K562 (cell line): ENCODE measurements around the gene ARID5B. TPM values are rescaled to one million over a fixed set of nuclear protein-coding genes. Genes with fewer than 3 reads are reported as not detected.

ENCODE experiments used
- ATAC-seq: fragments of 200-7000 bp; cut with Tn5 transposase; 3 replicates; pipeline ENCODE4 v1.9.1; 2020; ENCODE audit warnings: moderate library complexity
- BruUV-seq: library from RNA; stranded (reverse); fragments of 400-500 nt; replicated peaks from 2 replicates; lab custom pipeline; 2021; lab: Mats Ljungman, UMichigan
- CTCF ChIA-PET: fragments of 300-600 bp; formaldehyde crosslinking; extraction: SDS; loops from one replicate; lab custom pipeline; 2021; ENCODE audit warnings: low intra/inter-chr PET ratio; lab: Yijun Ruan, JAX
- POLR2A ChIA-PET: fragments of 300-600, 350-650 bp; sonication (Branson Sonifier 250); formaldehyde crosslinking; extraction: SDS; loops from one replicate; lab custom pipeline; 2021; ENCODE audit warnings: antibody characterized with exemption, inconsistent platforms; lab: Yijun Ruan, JAX
- DNase-seq, 4 experiments: peaks; one replicate each; pipeline versions ENCODE4 v3.0.0 to v3.0.0-alpha.2; 2011 to 2018; ENCODE audit warnings: low spot score in 3 of 4, mixed read lengths in 3 of 4; ENCODE audit errors: extremely low read depth in 1 of 4
- FAIRE-seq: peaks from 2 replicates; lab custom pipeline; 2011; peaks lifted over from hg19 to GRCh38; lab: Jason Lieb, UNC
- H2AFZ ChIP-seq: 2 replicates; pipeline ENCODE4 v1.6.0; 2011; ENCODE audit warnings: low read depth, low read length, control low read depth, inconsistent platforms
- H3K27ac ChIP-seq: fragments of 200-600 bp; 3 replicates; pipeline ENCODE4 v1.8.0; 2011; ENCODE audit warnings: low read depth, mild to moderate bottlenecking, control low read depth, inconsistent platforms, low read length, moderate library complexity, mixed read lengths; ENCODE audit errors: extremely low read depth
- H3K27me3 ChIP-seq, 2 experiments: fragments of 300-600 bp in 1 of 2; 2 replicates in 1 of 2; 3 replicates in 1 of 2; pipeline versions ENCODE4 v1.6.0 to v1.8.0; 2011; ENCODE audit warnings: inconsistent platforms in 2 of 2, low read length in 2 of 2, mild to moderate bottlenecking in 1 of 2, mixed read lengths in 1 of 2, moderate library complexity in 1 of 2; ENCODE audit not compliant: control insufficient read depth in 2 of 2, insufficient read depth in 2 of 2
- H3K36me3 ChIP-seq: fragments of 300-600 bp; 3 replicates; pipeline ENCODE4 v1.8.0; 2011; ENCODE audit warnings: mild to moderate bottlenecking, low read length, inconsistent platforms; ENCODE audit not compliant: control insufficient read depth, insufficient read depth
- H3K4me1 ChIP-seq, 2 experiments: fragments of 200-600 bp in 1 of 2; replicated peaks in 1 of 2; 2 replicates in 1 of 2; 3 replicates in 1 of 2; pipeline versions ENCODE4 v1.5.1 to v1.8.0; 2011; ENCODE audit warnings: inconsistent platforms in 2 of 2, low read length in 2 of 2, mild to moderate bottlenecking in 1 of 2, mixed read lengths in 1 of 2, moderate library complexity in 1 of 2; ENCODE audit not compliant: control insufficient read depth in 2 of 2, insufficient read depth in 2 of 2
- H3K4me2 ChIP-seq: 2 replicates; pipeline ENCODE4 v1.6.1; 2011; ENCODE audit warnings: low read length, control low read depth, inconsistent platforms, mixed read lengths; ENCODE audit not compliant: insufficient read depth
- H3K4me3 ChIP-seq: fragments of 200-600 bp; sonication (generic), shearing (Covaris generic); 2 replicates; pipeline ENCODE4 v1.5.1; 2016; ENCODE audit warnings: control low read depth, inconsistent platforms
- H3K79me2 ChIP-seq: fragments of 200-600 bp; 3 replicates; pipeline ENCODE4 v1.8.0; 2011; ENCODE audit warnings: low read length, inconsistent platforms; ENCODE audit not compliant: control insufficient read depth, insufficient read depth
- H3K9ac ChIP-seq, 2 experiments: 2 replicates each; pipeline versions ENCODE4 v1.6.0 to v1.6.1; 2011; ENCODE audit warnings: low read depth in 2 of 2, low read length in 2 of 2, control low read depth in 1 of 2, inconsistent platforms in 1 of 2, mild to moderate bottlenecking in 1 of 2, mixed read lengths in 1 of 2; ENCODE audit not compliant: insufficient read depth in 1 of 2
- H3K9me1 ChIP-seq: one replicate; pipeline ENCODE4 v1.6.0; 2011; ENCODE audit warnings: inconsistent platforms, mild to moderate bottlenecking, low read length, moderate library complexity; ENCODE audit not compliant: control insufficient read depth, insufficient read depth
- H3K9me3 ChIP-seq: replicated peaks from 2 replicates; pipeline ENCODE4 v1.5.1; 2011; ENCODE audit warnings: low read depth, low read length, inconsistent platforms; ENCODE audit not compliant: control insufficient read depth, insufficient read depth
- H4K20me1 ChIP-seq: replicated peaks from 2 replicates; pipeline ENCODE4 v1.6.1; 2011; ENCODE audit warnings: low read length, inconsistent platforms, mixed read lengths; ENCODE audit not compliant: control insufficient read depth, insufficient read depth
- ELK1 ChIP-seq: sonication (generic); formaldehyde crosslinking; IDR thresholded peaks from 2 replicates; pipeline ENCODE4 v1.8.1; 2022; ENCODE audit warnings: missing genetic modification reagents
- FOSL1 ChIP-seq: fragments of 200-800 bp; sonication (Bioruptor generic); conservative IDR thresholded peaks from 2 replicates; pipeline ENCODE4 v1.6.1; 2016; ENCODE audit warnings: missing genetic modification characterization, missing compliant biosample characterization
- IRF9 ChIP-seq: fragments of 450-650 bp; IDR thresholded peaks from 2 replicates; pipeline ENCODE4 v1.6.1; 2016; ENCODE audit warnings: missing biosample characterization, missing genetic modification characterization
- KLF1 ChIP-seq: fragments of 450-650 bp; IDR thresholded peaks from 2 replicates; pipeline ENCODE4 v1.6.1; 2016; ENCODE audit warnings: missing genetic modification characterization, missing compliant biosample characterization
- NR2F6 ChIP-seq: fragments of 450-650 bp; formaldehyde crosslinking; IDR thresholded peaks from 2 replicates; pipeline ENCODE4 v1.4.0; 2020; ENCODE audit warnings: mild to moderate bottlenecking
- POLR2AphosphoS2 ChIP-seq: IDR thresholded peaks from 2 replicates; pipeline ENCODE4 v1.6.1; 2012; ENCODE audit warnings: low read length, improper control_type of control experiment
- POLR2G ChIP-seq: fragments of 200-400 bp; formaldehyde crosslinking; IDR thresholded peaks from 2 replicates; pipeline ENCODE4 v1.6.1; 2017; ENCODE audit warnings: low read depth, mild to moderate bottlenecking, antibody characterized with exemption, low read length, moderate library complexity
- RB1 ChIP-seq: fragments of 450-650 bp; IDR thresholded peaks from 2 replicates; pipeline ENCODE4 v1.6.1; 2017; ENCODE audit warnings: low read depth, mild to moderate bottlenecking
- RCOR1 ChIP-seq, 2 experiments: IDR thresholded peaks; 2 replicates each; pipeline ENCODE4 v1.6.1; 2012; ENCODE audit warnings: low read depth in 2 of 2, low read length in 2 of 2, borderline replicate concordance in 1 of 2, improper control_type of control experiment in 1 of 2
- SREBF1 ChIP-seq: fragments of 150-350 bp; IDR thresholded peaks from 2 replicates; pipeline ENCODE4 v1.6.1; 2014; ENCODE audit warnings: antibody characterized with exemption, low read depth, low read length, borderline replicate concordance
- ZBTB5 ChIP-seq: fragments of 450-650 bp; IDR thresholded peaks from 2 replicates; pipeline ENCODE4 v1.6.1; 2017; ENCODE audit warnings: antibody characterized with exemption
- ZNF512 ChIP-seq: IDR thresholded peaks from 2 replicates; pipeline ENCODE4 v1.6.1; 2016; ENCODE audit warnings: missing genetic modification characterization, missing compliant biosample characterization
- ZNF639 ChIP-seq, 2 experiments: fragments of 200-800 bp in 1 of 2; sonication (Bioruptor generic) in 1 of 2; sonication (generic) in 1 of 2; formaldehyde crosslinking in 1 of 2; IDR thresholded peaks in 1 of 2; conservative IDR thresholded peaks in 1 of 2; 2 replicates each; pipeline versions ENCODE4 v1.5.0 to v1.6.1; 2016 to 2020; ENCODE audit warnings: missing compliant biosample characterization in 1 of 2, missing genetic modification characterization in 1 of 2, missing genetic modification reagents in 1 of 2
- WGBS: fragments of 100-300 bp; shearing (Covaris generic); methylation state at CpG from one replicate; pipeline ENCODE4 v1.1.6; 2016; ENCODE audit warnings: low coverage, mixed read lengths; ENCODE audit not compliant: insufficient coverage; ENCODE audit errors: missing lambda C conversion rate; 5-methylcytosine and 5-hydroxymethylcytosine counted together
- in situ Hi-C: fragments of 300-500 bp; cut with MboI; formaldehyde crosslinking; loops from 4 replicates; pipeline ENCODE4 v1.15.0; 2018; ENCODE audit warnings: inconsistent platforms, mixed read lengths
- intact Hi-C: fragments of 100-400 bp; cut with micrococcal nuclease; formaldehyde crosslinking; loops from 2 replicates; pipeline ENCODE4 v1.14.2; 2022
- polyA plus RNA-seq, 8 experiments: library from polyadenylated mRNA; depleted of rRNA in 4 of 8; stranded (reverse) in 5 of 8; unstranded in 3 of 8; fragments of >200 nt; fragmentation: Nextera tagmentation in 2 of 8; fragmentation: Illumina TruSeq in 1 of 8; extraction: Ambion mirVana in 2 of 8; extraction: Trizol in 1 of 8; gene quantifications; 2 replicates each; pipeline versions ENCODE4 v1.2.1 to v1.2.3, GENCODE V29; 2011 to 2014; ENCODE audit warnings: inconsistent platforms in 1 of 8, missing spikeins in 1 of 8
- total RNA-seq, 7 experiments: library from RNA; depleted of rRNA in 6 of 7; stranded (reverse); fragments of >200 nt in 6 of 7; fragmentation: Illumina TruSeq in 2 of 7; extraction: Trizol in 2 of 7; gene quantifications; 2 replicates each; pipeline versions ENCODE4 v1.2.1 to v1.2.3, GENCODE V29; 2011 to 2021; ENCODE audit warnings: low replicate concordance in 1 of 7

ARID5B gene
- total and polyA plus RNA-seq, 9 of the 15 experiments (the other 6 are each of a cell fraction or from before 2014, with no cell fraction given), result 0.48 to 1.6 (median 0.80) TPM

- no peaks in the 10 kb centered on the region for H3K4me1 ChIP-seq
- FAIRE-seq, result no peak
- H3K27me3 ChIP-seq, result no peaks in the 10 kb centered on the region; a peak in 2 of 5 replicates
- H2AFZ ChIP-seq, result no peak overlapping the region
- H3K9ac ChIP-seq, result no peak overlapping the region
- BruUV-seq, result no TSS peak
- H3K4me2 ChIP-seq, result no peak overlapping the region
- H3K4me3 ChIP-seq, result no peak overlapping the region
- no peaks in the 10 kb centered on the region for H4K20me1 ChIP-seq
- POLR2A ChIA-PET, result no interaction called here
- no peak for DNase-seq
- H3K9me1 ChIP-seq, result no peaks in the 10 kb centered on the region
- intact Hi-C loops, result no loop called here
- no peak overlapping the region for H3K27ac ChIP-seq
- in situ Hi-C loops, result no loop called here
- no peaks in the 10 kb centered on the region for H3K36me3 ChIP-seq
- CTCF ChIA-PET, result no interaction called here
- WGBS, result 33% methylated on average over 5 of the region's 5 CpGs
- no peak for ATAC-seq
- H3K79me2 ChIP-seq, result no peaks in the 10 kb centered on the region
- H3K9me3 ChIP-seq, result no peaks in the 10 kb centered on the region
- TF ChIP-seq NR2F6 (no peak), ELK1 (CRISPR knock-in tag) (no peak), RB1 (no peak), ZNF639 (CRISPR knock-in tag; conservative IDR thresholded peaks at IDR 0.05 in 1 of 2, IDR thresholded peaks at IDR 0.05 in 1 of 2) (no peak), POLR2AphosphoS2 (no peak), RCOR1 (IDR thresholded peaks at IDR 0.05; ENCODE audit: borderline replicate concordance in 1 of 2, low read depth in 2 of 2, low read length in 2 of 2) (no peak), IRF9 (tag) (no peak), KLF1 (no peak), ZNF512 (tag) (no peak), SREBF1 (no peak), ZBTB5 (no peak), POLR2G (no peak), FOSL1 (tag) (no peak)
These were observed 100.4 kb downstream of the ARID5B start for GRCh38 chr10:62001898-62002297.
